NCI-H2081 treated with DMSO at 0.1 percent for 48 hours (cell line): Measurements from ENCODE around the gene BCL7C.

Experiments
- DNase-seq: peaks from one replicate; lab custom pipeline; 2025; lab: John Stamatoyannopoulos, UW

The BCL7C gene

DNA sequence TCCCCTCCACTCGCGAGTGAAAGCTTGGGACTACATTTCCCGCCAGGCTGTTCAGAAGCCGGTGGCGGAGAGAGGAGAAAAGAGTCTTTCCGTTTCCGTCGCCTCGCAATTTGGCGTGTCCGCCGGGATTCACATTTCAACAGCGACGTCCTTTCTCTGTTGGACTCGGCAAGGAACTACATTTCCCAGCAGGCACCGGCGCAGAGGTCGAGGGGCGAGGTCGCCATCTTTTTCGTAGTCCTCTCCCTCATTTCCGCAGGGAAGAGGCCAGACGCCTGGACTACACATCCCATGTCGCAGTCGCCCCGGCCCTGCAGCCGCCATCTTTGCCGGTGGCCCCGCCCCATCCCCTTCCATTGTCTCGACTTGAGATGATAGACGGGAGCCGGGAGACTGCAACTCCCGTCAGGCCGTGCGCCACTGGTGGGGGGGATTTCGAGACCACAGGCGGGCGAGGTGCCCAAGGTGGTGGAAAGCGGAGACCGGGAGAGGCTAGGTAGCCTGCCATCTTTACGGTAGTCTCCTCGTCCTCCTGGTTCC, 28.6 kb upstream of the BCL7C start:
- DNase-seq: peak; percentile 96

DNA sequence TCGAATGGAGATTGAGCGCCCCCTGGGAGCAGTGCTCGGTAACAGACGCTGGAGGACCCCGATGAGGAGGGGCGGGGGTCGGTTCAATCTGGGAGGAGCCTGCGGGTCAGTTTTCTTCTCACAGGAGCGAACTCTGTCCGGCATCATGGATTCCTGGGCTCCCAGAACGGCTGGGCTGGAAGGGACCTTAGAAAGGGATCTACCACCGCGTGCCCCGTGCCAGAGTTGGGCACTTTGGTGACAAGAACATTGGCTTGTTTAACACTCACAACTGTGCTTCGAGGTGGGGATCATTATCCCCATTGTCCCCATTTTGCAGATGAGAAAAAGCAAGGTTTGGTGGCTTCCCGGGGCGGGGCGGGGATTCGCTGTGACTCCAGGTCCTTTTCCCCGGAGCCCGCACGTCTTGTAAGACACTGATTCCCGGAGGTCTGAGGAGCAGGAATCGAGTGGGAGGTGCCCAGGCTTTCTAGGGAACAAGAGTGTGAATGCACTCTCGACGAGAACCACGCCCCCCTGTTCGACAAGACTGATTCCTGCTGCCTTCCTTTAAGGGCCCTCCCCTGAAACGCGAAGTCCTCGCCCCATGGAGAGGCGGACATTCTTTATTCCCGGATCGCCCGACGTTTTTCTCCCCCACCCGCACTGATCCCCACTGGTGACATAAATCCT, 28.0 kb upstream of the BCL7C start:
- no peak for DNase-seq

GRCh38 chr16:30921459-30921747, 27.5 kb upstream of the BCL7C start:
- no peak for DNase-seq

- DNase-seq: no peak
These were observed 27.0 kb upstream of the BCL7C start for GRCh38 chr16:30920891-30921290.

- no peak for DNase-seq
These were observed 24.7 kb upstream of the BCL7C start for GRCh38 chr16:30918614-30919013.

GRCh38 chr16:30914830-30915229, 21.0 kb upstream of the BCL7C start:
- DNase-seq: no peak

DNA sequence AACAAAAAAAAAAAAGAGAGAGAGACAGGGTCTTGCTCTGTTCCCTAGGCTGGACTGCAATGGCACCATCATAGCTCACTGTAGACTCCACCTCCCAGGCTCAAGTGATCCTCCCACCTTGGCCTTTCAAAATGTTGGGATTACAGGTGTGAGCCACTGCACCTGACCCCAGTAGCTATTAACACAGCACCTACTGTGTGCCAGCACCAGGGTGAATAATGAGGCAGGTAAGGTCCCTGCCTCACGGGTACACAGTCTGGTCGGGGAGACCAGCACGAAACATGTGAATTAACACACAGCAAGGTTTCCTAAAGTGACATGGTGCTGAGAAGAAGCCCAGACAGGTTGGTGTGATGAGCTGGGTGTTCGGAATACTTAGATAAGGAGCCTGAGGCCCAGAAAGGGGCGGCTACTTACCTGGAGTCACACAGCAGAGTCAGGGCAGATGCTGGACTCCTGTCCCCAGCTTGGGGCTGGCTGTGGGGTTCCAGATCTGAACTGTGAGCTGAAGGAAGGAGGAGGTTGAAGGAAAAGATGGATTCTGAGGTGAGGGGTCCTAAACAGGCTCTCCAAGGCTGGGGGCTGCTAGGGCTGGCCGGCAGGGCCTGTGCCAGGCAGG, 19.0 kb upstream of the BCL7C start:
- no peak for DNase-seq

GRCh38 chr16:30910427-30911029, 16.7 kb upstream of the BCL7C start:
- no peak for DNase-seq

DNA sequence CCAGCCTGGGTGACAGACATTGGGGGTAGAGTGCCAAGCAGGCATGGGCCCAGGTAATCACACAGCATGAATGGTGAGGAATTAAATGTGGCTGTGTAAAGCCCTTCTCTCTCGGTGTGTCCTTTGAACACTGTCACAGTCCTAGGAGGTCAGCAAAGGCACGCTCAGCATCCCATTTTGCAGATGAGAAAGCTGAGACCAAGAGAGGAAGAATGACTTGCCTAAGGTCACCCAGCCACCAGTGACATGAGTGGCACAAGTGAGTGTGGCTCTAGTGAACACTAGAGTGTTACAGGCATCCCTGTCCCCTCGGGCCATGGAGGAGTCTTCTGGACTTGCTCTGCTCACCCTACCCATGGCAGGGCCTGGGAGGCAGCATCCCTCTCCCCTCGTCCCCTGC, 13.2 kb upstream of the BCL7C start:
- no peak for DNase-seq

DNA sequence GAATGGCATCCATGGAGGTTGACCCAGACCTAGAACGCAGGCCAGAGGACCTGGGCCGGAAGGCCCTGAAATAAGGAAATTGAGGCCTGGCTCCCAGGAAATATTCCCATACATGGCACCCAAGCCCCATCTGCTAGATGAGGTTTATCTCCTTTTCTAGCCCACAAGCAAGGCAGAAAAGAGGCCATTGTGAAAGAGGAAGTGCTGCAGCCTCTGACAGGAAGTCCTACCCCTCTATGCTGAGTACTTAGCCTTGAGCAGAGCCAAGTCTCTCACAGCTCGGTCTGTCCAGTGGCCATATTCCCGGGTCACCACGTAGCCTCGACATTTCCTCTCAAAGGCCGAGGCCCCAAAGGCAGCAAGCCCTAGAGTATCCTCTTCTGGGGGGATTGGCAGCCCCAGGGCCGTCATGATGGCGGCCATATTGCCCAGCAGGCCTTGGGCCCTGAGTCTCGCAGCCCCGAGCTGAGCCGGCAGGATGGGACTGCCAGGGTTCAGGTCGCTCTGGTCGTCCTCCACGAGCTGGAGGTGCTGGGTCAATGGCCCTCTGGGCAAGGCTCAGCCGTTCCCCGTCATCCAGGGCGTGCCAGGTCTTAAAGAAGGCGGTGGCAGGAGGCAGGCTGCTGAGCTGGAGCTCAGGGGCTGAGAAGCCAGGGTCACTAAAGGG, 10.4 kb upstream of the BCL7C start:
- DNase-seq: no peak

DNA sequence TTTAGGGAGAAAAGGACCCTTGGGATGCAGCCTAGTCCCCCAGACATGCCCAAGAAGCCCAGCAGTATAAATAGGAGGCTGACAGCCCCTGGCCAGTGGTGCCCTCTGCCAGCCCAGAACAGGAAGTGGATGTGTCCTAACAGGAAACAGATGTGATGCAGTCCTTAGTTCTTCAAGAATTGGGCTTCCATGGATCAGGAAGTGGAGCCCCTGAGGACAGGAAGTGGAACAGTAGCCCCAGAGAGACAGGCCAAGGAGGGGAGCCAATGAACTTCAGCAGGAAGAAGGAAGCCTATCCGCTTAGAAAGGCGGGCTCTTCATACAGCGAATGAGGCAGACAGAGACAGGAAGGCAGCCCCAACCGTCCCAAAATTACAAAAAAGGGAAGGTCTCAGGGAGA, 9.7 kb upstream of the BCL7C start:
- no peak for DNase-seq

- DNase-seq: no peak
These were observed 9.1 kb upstream of the BCL7C start for GRCh38 chr16:30903002-30903401.

- no peak for DNase-seq
These were observed 8.4 kb upstream of the BCL7C start for GRCh38 chr16:30902029-30902972.

DNA sequence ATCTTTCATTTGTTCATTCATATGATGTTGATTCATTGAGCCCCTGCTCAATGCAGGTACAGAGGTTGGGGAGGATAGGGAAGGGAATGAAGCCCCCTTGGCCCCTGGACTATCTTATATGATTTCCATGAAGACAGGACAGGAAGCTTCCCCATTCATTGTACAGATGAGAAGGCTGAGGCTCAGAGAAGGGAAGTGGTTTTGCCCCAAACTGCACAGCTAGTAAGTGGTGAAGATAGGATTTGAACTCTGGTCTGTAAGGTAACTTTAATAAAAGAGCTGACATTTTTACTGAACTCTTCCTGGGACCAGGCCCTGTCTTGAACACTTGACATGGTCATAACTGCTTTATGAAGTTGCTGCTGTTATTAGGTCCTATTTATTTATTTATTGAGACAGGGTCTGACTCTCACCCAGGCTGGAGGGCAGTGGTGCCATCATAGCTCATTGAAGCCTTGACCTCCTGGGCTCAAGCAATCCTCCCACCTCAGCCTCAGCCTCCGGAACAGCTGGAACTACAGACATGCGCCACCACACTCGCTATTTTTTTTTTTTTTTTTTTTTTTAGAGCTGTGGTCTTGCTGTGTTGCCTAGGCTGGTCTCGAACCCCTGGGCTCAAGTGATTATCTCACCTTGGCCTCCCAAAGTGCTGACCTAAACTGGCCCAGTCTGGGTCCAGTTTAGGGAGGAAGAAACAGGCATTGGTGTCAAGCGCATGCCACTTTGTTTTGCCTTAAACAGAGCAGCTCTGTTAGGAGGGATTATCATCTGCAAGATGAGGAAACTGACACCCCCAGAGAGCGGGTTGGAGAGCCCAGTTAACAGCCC, 7.5 kb upstream of the BCL7C start:
- DNase-seq: no peak

- no peak for DNase-seq
These were observed 6.7 kb upstream of the BCL7C start for GRCh38 chr16:30900588-30900987.

DNA sequence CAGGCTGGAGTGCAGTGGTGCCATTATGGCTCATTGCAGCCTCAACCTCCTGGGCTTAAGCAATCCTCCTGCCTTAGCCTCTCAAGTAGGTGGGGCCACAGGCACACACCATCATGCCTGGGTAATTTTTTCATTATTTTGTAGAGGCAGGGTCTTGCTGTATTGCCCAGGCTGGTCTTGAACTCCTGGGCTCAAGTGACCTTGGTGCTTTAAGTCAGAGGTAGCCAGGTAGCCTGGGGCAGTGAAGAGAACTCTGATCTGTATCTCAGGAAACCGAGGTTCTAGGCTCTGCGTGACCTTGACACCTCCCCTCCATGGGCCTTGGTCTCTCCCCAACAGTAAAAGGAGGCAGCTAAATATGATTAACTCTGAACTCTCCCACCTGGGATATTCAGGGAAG, 5.9 kb upstream of the BCL7C start:
- DNase-seq: no peak

DNA sequence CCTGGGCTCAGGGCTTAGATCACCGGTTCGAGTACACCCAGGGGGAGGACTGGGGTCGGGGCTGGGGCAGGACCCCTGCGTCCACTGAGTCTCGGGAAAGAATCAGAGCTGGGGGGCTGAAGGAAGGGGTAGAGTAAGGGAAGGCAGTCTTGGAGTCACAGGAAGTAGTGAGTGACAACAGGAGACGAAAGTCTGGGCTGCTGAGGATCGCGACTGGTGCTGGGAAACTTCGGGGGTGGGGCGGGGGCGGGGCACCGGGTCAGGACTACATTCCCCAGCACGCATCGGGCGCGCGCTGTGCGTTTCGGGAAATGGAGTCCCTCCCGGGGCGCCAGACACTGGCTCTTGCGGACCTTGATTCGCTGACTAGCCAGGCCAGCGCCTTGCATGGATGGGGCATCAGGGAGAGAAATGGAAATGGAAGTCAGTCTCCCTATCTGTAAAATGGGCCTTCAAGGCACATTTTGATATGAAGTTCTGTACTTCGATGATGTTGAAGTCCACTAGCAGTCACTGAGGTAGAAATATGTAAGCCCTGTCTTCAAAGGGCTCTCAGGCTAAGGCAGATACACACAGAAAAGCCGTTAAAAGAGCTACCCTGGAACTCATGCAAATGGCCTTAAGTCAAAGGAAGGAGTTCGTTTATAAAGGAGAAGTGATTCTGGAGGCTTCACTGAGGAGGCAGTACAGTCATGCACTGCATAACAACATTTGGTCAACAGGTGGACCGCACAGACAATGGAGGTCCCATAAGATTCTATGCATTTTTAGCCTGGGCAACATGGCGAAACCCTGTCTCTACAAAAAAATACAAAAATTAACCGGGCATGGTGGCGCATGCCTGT, 3.2 kb upstream of the BCL7C start:
- DNase-seq: no peak

DNA sequence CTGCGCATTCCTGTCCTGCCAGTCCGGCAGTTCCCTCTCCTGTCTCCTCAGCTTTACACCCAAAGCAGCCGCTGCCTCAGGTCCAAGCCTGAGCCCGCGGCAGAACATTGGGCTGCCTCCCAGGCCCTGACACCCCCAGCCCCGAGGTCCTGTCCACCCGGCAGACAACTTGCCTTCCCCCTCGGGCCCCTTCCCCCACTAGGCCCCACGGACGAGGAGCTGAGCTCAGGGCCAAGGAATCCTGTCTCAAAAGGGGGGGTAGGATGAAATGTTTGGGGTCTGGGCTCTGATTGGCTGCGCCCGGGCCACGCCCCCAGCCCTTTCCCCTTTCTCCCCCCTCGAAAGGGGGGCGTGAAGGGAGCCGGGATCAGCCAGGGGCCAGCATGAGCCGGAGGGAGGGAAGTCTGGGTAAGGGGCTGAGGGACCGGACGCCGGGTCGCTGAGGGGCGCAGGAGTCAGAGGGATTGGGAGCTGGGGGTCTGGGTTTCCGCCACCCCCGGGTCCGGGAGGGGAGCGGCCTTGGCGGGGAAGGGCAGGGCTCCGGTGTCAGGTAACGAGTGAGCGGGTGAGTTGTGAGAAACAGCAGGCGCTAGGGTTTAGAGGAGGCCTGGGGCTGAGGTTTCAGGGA, 2.5 kb upstream of the BCL7C start, which contains the start of gene CTF1:
Gene CTF1 (plus strand): TSS at position 354 of the 628 bp plus-strand sequence. CDS start 30 bp downstream, at position 384.
- no peak for DNase-seq

- no peak for DNase-seq
These were observed 1.9 kb upstream of the BCL7C start for GRCh38 chr16:30895627-30896260.
